ENCODE results near the gene GLRX2.

GRCh38 chr1:193115629-193116227, 10.5 kb upstream of the GLRX2 start:
- TF ChIP-seq, protein P1, sequence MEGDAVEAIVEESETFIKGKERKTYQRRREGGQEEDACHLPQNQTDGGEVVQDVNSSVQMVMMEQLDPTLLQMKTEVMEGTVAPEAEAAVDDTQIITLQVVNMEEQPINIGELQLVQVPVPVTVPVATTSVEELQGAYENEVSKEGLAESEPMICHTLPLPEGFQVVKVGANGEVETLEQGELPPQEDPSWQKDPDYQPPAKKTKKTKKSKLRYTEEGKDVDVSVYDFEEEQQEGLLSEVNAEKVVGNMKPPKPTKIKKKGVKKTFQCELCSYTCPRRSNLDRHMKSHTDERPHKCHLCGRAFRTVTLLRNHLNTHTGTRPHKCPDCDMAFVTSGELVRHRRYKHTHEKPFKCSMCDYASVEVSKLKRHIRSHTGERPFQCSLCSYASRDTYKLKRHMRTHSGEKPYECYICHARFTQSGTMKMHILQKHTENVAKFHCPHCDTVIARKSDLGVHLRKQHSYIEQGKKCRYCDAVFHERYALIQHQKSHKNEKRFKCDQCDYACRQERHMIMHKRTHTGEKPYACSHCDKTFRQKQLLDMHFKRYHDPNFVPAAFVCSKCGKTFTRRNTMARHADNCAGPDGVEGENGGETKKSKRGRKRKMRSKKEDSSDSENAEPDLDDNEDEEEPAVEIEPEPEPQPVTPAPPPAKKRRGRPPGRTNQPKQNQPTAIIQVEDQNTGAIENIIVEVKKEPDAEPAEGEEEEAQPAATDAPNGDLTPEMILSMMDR (IDR thresholded peaks at IDR 0.05): no peak
- TF ChIP-seq, protein P2, sequence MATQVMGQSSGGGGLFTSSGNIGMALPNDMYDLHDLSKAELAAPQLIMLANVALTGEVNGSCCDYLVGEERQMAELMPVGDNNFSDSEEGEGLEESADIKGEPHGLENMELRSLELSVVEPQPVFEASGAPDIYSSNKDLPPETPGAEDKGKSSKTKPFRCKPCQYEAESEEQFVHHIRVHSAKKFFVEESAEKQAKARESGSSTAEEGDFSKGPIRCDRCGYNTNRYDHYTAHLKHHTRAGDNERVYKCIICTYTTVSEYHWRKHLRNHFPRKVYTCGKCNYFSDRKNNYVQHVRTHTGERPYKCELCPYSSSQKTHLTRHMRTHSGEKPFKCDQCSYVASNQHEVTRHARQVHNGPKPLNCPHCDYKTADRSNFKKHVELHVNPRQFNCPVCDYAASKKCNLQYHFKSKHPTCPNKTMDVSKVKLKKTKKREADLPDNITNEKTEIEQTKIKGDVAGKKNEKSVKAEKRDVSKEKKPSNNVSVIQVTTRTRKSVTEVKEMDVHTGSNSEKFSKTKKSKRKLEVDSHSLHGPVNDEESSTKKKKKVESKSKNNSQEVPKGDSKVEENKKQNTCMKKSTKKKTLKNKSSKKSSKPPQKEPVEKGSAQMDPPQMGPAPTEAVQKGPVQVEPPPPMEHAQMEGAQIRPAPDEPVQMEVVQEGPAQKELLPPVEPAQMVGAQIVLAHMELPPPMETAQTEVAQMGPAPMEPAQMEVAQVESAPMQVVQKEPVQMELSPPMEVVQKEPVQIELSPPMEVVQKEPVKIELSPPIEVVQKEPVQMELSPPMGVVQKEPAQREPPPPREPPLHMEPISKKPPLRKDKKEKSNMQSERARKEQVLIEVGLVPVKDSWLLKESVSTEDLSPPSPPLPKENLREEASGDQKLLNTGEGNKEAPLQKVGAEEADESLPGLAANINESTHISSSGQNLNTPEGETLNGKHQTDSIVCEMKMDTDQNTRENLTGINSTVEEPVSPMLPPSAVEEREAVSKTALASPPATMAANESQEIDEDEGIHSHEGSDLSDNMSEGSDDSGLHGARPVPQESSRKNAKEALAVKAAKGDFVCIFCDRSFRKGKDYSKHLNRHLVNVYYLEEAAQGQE (IDR thresholded peaks at IDR 0.05; ENCODE audit: insufficient read depth in 1 of 2, low read depth in 2 of 2, low read length in 1 of 2): no peak
